HG03139 (cell line): ENCODE results near the gene TMEM272.

Source experiments
- ATAC-seq: cut with Tn5 transposase; IDR thresholded peaks from one replicate; pipeline ENCODE4 v1.9.1; 2021; ENCODE audit not compliant: unreplicated experiment

TMEM272 gene

GRCh38 chr13:51856027-51856736, 11.2 kb upstream of the TMEM272 start:
- no peak for ATAC-seq

GRCh38 chr13:51849145-51850101, 4.4 kb upstream of the TMEM272 start:
- ATAC-seq, result no peak

GRCh38 chr13:51848674-51849073, 3.7 kb upstream of the TMEM272 start:
- no peak for ATAC-seq

DNA sequence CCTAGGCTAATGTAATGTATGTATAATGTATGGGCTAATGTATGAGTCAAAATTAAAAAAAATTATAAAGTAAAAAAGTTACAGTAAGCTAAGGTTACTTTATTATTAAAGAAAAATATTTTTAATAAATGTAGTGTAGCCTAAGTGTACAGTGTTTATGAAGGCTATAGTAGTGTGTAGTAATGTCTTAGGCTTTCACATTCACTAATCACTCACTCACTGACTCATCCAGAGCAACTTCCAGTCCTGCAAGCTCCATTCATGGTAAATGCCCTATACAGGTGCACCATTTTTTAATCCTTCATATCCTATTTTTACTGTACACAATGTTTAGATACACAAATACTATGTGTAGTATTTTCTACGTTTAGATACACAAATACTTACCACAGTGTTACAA, 1.8 kb upstream of the TMEM272 start:
- ATAC-seq, result no peak

DNA sequence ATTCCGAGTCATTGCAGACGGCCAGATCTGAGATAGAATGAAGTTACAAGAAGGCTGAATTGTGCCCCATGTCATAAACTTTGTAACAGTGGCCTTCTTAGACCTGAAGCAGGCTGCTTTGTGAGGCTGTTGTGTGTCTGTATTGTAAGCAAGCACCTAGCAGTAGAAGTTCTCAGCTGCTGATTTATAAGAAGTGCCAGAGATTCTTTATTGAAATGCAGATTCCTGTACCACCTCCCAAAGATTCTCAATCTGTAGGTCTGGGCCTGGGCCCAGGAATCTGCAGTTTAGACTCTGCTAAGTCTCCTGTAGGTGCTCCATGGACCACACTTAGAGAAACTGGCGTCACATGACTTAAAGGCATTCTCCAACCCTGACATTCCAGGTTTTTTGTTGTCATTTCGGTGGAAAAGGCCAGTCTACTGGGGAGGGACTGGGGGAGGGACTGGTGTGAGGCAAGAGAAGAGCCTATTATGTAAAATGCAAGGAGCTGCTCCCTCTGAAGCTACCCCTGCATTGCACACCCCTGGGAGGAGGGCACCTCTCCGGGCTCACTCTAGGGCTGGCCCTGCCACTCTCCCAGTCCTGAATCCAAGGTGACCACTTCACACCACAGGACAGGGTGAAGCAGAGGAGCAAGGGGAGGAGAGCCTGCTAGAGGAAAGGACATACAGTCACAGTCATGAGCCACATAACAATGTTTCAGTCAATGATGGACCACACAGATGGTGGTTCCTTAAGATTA, 769 bp upstream of the TMEM272 start:
- no peak for ATAC-seq

DNA sequence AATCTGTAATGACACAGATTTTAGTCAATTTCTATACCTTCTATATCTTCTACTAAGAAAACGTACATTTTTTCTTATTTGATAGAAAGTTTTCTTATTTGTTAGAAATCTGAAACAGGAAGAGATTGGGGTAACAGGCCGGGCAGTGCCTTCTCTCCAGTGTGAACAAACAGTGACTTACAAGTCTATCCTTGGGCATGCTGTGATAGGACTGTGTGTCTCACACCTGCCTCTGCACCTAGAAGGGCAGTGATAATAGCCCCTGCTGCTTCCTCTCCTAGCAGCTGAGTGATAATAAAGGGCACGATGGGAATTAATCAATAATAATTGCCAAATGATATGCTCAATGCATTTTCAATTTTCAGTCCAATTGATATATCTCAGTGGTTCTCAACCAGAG, 1.4 kb downstream of the TMEM272 start:
- no peak for ATAC-seq

- ATAC-seq, result no peak
These were observed 3.2 kb downstream of the TMEM272 start for GRCh38 chr13:51841732-51842131.

- no peak for ATAC-seq
These were observed 4.1 kb downstream of the TMEM272 start for GRCh38 chr13:51840917-51841316.

DNA sequence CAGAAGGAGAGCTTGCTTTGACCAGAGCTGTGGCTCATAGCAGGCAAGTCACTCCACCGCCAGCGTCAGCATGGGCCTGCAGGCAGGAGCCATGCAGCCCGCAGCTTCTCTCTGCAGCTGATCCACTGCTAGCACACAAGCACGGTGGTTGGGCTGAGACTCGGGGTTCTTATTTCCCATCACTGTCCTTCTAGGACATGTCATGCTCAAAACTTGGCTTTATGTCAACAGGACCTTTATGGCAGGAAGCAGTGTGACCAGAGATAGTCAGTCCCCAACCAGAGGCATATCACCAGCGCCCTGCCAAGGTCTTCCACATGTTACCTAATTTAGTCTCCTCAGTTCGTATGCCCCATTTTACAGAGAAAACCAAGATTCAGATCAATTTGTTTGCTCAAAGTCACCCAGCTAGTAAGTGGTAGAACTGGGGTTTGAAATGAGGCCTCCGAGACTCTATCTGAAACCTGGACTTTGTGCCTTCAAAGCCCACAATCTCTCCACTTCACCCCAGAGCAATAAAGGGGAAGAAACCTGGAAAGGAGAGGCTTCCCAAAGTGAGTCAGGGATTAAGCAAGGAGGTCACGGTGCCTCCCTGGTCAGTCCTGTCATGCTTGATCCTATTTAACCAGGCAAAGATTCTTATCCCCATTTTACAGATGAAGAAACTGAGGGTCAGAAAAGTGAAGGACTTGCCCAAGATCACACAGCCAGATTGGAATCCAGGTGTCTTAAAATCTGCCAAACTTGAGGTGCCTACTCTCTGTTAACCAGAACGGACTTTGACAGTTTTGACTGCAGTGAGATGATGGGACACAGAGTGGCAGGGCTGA, 5.1 kb downstream of the TMEM272 start:
- no peak for ATAC-seq

- ATAC-seq, result no peak
These were observed 6.6 kb downstream of the TMEM272 start for GRCh38 chr13:51838240-51838846.

DNA sequence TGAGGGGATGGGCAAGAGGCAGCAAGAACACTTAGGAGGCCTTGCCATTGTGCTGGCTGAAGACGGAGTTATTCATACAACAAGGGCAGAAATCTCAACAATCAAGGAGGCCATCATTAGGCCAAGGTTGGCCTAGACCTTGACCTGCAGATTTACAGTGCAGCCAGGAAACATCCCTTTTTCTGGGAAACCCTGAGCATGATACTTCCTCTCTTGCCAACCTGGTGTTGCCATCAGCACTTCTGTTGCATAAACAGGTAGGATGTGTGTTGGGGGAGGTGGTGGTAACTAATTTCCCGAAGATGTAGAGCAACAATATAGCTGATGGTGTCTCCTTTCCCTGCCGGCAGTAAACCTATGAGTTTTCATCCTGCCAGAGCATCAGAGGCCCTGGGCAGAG, 8.0 kb downstream of the TMEM272 start:
- no peak for ATAC-seq

DNA sequence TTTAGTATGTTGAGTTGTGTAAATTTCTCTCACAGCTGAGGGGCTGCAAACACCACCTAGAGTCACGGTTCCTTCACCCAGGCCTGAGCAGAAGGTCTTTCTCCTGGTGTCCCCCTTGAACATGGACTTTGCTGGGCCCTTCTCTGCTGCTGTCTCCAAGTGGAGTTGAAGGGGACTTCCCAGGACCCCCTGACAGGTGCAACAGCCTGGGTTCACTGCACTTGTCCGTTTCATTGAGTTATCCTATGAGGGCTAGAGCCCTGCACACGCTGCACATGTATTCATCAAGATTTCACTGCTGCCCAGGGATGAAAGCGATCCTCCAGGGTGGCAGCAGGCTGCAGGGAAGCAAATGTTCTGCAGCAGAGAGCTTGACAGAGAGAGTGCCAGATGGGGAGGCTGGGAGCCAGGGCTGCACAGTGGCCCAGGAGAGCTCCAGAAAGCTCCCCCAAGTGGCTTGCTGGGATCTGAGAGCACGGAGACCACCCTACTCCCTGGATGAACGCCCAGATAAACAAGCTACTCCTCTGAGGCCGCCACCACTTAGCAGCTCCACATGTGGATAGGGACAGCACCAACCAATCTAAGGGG, 10.3 kb downstream of the TMEM272 start:
- ATAC-seq, result no peak

DNA sequence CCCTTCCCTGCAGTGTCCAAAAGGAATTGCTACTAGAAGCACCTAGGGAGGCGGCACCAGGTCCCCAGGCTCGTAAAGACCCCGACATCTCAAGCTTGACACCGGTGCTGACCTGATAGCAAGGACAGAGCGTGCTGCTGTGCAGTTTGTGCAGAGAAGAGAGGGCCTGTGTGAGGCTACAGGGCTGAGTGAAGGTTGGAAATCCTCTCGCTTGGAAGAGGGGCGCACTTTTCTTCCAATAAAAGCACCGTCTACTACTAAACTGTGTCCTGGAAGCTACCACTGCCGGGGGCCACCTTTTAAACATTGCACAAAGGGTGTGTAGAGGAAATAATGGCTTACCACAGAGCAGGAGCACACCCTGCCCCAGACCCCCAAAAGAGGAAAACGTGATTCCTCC, 11.0 kb downstream of the TMEM272 start:
- no peak for ATAC-seq

DNA sequence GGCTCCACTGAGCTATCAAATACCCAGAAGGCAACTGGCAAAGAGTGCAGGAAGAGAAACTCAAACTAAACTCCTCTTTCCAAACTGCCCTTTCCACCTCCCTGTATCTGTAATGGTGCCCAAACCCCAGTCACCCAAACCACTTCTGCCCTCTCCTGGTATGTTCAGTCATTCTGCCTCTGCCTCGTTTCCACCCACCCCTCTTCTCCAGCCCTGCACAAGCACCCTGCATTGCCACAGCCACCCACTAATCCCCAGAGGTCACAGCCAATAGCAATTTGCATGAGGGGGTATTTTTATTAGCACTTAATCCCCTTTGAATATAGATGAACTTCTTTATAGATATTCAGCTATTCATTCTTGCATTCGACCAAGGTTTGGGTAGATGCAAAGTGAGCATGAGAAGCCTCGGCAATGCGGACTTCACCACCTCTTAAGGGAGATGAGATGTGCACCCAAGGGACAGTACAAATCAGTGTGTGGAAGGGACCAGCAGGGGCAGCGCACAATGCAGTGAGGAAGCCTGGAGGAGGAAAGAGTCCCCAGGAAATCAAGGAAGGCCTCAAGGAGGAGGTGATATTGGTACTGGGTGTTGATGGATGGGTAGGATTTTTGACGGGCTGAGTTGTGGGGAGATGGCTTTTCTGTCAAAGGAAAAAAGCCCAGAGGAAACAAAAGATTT, 12.4 kb downstream of the TMEM272 start:
- no peak for ATAC-seq

DNA sequence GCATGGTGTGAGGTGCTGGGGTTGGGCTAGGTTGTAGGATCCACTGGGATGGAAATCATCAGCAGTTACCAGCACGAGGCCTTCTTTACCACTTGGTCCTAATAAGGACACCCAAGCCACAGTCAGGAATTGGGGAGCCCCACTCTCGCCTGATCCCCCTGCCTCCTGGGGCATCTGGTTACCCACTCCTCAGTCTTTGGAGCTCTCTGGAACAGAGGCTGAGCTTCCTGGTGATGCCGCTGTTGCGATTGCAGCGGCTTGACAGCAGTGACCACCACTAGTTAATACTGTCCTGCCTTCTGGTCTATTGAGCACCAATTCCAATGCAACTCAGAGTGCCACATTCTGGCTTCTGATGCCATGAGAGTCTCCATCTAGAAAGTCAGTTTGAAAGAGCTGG, 13.5 kb downstream of the TMEM272 start:
- ATAC-seq, result no peak

- no peak for ATAC-seq
These were observed 15.4 kb downstream of the TMEM272 start for GRCh38 chr13:51829568-51829899.

DNA sequence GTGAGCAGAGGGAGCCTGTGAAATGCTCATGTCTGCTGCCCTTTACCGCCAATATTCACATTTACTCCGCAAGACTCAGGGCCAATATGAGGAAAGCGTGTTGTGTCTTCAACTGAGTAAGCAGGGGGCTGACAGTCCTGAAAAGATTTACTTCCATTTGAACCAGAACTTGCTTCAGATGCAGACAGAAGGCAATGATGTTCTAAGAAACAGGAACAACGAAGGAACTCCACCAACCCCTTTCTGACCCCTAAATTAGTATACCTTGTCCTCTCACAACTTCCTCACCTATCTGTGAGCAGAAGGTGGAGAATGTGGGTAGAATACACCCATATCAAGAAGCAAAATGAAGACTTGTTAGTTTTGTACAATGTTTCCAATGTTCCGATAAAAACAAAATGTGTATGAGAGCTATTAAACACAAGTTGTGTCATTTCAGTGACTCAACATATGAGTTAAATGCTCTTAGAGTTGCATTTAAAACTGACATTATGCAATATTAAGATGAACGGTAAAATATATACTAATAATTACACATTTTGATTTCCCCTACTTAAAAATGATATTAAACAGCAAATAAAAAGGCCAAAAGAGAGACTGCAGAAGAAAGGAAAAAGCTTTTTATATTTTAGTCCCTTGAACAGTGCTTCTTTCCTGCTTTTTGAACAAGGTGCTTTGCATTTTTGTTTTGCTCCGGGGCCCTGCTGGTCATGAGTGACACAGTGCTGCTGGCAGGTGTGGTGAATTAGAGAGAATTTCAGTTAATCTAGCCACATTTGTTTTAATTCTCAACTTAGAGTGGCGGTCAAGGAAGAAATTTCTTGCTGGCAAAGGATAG, 16.0 kb downstream of the TMEM272 start:
- no peak for ATAC-seq

DNA sequence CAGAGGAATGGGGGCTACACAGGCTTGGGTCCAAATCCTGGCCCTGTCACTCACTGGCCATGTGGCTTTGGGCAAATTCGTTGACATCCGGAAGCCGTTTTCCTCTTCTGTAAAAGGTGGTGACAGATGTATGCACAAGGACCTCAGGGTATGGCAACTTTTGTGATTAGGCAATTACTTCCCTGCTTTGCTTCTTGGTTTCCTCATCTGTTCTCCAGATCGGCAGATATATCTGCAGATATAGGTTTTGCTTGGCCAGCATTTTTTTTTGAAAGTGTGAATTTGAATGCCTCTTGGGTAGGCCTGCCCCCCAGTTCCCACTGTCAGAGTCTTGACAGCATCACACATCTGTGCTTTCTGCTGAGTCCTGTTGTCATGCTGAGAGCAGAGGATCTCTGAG, 17.7 kb downstream of the TMEM272 start:
- no peak for ATAC-seq

DNA sequence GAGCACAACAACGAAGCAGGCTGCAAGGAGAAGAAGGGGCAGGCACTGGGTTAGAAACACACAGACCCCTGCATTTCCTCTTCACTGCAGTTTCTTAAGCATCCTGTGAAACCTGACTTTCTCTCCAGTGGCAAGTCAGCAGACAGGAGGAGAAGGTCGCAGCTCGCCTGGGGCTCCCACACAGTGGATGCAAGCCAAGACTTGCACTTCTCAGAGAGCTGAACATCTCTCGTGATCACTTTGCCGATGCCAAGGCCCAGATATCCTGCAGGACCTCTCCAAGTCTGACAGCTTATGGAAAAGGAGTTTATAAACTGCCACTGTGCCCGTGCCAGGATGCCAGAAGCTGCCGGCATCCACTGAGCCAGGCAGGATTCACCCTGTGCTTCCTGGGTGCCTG, 18.4 kb downstream of the TMEM272 start:
- no peak for ATAC-seq
